NCI-H2196 (cell line): ENCODE results near the gene MTHFD1L.
"Not testable (repeated sequence)": the region's sequence is repeated elsewhere in the genome, so short reads cannot be mapped to it uniquely, and the experiment has no call there.

Experiments
- DNase-seq: peaks from one replicate; lab custom pipeline; 2025; ENCODE audit not compliant: unreplicated experiment; lab: John Stamatoyannopoulos, UW

The MTHFD1L gene

DNA sequence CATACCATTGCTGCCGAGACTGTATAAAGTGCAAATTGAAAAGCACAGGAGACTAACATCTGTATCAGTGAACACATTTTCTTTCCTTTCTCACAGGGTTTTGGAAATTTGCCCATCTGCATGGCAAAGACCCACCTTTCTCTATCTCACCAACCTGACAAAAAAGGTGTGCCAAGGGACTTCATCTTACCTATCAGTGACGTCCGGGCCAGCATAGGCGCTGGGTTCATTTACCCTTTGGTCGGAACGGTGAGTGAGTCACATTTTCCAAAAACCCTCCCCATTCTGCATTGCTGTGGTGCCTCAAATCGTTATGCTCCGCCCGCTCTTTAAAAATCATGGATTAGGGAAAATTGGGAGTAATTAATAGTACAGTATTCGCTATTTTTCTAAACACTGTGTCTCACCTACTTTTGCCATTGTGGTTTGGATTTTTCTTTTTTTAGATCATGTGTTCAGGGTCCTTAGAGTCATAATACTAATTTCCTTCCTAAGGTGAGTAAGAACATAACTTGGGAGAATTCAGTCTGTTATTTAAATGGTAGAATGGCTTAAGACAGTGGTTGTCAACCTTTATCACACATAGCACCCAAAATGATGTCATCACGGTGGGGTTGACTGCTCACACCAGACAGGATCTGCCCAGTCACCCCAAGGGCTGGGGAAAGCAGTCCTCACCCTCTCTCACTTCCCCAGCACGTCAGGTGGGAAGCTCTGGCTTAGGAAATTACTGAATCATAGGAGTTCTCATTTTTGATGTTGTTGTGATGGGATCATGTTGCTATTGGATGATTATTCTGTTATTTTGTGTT, 171.6 kb downstream of the MTHFD1L start:
- no peak for DNase-seq

DNA sequence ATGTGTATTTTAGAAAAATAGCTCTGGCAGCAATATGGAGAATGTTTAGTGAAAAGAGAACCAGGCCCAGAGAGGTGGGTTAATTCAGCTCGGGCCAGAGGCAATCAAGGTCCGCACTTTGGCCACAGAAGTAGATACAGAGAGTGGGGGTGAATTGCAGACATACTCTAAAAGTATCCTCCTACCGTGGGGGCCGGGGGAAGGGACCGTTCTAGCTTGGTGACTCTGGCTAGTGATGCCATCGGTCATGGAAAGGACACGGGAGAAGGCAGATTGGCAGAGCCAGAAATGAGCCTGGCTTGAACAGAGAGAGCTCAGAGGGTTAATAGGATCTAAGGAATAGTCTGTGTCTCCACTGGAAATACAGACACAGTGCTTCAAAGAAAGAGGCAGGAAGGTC, 173.1 kb downstream of the MTHFD1L start:
- no peak for DNase-seq

DNA sequence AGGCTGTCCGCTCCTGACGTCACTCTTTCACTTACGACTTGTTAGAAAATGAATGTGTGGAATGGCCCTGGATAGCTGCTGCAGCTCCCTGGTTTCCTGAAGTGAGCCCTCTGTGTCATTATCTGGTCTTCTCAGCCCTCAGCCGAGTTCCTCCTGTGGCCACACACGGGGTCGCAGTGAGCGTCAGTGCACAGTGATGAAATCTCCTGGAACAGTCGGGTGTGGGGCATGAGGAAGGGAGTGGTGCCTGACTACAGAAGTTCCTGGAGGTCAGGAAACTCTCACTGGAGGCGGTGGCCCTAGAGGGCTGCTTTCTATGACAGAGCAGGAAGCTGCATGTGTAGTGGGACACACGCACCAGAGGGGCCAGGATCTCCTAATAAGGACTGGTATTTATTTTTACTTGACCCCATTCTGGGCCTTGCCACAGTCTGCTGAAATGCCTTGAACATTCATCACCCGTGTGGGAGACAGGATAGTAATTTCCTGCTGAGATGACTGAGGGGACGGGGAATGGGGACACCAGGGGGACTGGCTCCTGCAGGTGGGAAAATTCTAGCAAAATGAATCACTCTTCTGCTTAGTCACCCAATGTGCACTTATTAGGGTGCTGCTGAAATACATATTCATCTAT, 175.5 kb downstream of the MTHFD1L start:
- not testable (repeated sequence) for DNase-seq

GRCh38 chr6:151041686-151042085, 176.2 kb downstream of the MTHFD1L start:
- DNase-seq: no peak

GRCh38 chr6:151042911-151043330, 177.4 kb downstream of the MTHFD1L start:
- DNase-seq: not testable (repeated sequence)

DNA sequence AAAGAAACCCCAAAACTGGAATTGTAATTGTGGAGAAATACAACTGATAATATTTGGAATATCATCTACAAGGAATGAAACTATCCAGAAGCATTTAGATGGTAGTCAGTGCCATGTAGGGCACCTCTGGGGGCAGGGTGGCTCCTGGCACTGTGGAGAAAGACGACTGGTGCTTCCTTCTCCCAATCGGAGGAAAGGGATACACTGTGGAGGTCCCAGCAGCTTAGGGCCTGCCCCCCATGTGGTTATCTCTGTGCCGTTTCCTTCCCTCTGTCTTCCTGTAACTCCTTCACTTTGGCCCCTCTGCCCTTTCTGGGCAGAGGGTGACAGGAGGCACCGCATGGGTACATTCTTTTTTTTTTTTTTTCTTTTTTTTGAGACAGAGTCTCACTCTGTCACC, 178.4 kb downstream of the MTHFD1L start:
- no peak for DNase-seq

GRCh38 chr6:151044465-151045441, 179.3 kb downstream of the MTHFD1L start:
- peak; percentile 95 for DNase-seq

GRCh38 chr6:151045511-151046222, 180.2 kb downstream of the MTHFD1L start:
- not testable (repeated sequence) for DNase-seq

DNA sequence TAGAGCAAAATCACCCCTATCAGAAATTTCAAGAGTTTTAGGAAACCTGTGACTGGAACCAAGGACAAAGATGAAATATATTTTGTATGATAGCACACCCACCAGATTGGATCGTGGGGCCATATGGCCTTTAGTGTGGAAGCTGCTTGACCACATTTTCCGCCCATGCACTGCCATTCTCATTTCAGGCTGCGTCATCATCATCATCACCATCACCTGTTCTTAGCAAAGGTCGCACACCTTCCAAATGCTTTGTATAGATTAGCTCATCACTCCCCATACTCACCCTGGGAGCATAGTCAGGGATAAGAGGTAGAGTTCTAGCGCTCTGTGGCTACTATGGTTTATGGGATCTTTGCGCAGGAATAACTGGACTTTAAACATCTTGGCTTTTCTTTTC, 185.7 kb downstream of the MTHFD1L start:
- no peak for DNase-seq

DNA sequence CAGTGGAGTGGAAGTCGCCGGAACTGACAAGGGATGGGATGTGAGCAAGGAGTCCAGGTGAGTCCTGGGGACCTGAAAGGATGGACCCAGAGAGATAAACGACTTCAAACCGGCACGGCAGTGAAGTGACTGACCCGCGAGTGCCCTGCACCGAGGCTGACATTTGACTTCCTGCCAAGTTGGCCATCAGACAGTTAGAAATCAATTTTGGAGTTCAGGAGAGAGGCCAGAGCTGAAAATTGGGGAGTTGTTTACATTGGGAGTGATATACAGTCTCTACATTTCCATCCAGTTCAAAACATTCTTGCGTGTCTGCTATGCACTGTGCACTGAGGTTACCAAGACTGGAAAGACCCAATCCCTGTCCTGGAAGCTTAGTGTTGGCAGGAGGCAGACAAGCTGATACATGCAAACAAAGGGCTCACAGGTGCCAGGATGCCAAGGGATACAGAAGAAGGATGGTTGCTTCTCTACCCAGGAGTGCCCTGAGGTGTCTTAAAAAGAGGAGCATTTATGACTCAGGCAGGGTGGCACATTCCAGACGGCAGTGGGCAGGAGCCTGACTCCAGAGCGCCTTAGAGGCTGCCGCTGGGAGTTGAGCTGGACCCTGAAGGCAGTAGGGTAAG, 186.6 kb downstream of the MTHFD1L start:
- DNase-seq: no peak

DNA sequence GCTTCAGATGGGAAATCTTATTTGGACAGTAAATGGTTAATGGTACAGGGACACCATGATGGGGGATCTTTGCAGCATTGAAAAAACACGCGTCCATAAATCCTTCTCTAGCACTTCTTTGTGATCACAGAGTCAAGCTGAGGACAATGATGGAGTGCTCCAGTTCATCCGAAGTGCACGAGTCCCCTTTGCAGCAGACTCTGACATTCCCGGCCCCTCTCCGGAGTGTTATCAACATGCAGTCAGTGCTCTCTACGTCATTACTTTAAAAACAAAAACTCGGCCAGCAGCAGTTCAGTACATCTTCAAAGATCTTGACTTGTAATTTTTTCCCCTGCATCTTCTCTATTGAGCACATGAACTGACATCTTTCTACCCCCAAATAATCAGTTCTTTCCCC, 188.8 kb downstream of the MTHFD1L start:
- no peak for DNase-seq

GRCh38 chr6:151056230-151056907, 190.9 kb downstream of the MTHFD1L start:
- no peak for DNase-seq

DNA sequence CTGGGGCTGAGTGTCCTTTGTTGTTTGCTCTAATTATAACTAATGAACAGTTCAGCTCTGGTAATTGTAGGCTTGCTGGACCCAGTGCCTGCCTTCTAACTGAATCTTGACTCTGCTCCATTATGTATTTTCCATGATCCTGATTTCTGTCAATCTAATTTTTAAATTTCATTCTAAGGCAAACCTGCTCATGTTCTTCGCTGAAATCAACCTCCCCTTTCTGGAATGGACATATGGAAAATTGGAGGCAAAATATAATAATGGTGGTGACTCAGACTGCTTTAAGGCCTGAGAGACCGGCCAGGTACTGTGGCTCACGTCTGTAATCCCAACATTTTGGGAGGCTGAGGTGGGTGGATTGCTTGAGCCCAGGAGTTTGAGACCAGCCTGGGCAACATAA, 191.6 kb downstream of the MTHFD1L start:
- DNase-seq: no peak

DNA sequence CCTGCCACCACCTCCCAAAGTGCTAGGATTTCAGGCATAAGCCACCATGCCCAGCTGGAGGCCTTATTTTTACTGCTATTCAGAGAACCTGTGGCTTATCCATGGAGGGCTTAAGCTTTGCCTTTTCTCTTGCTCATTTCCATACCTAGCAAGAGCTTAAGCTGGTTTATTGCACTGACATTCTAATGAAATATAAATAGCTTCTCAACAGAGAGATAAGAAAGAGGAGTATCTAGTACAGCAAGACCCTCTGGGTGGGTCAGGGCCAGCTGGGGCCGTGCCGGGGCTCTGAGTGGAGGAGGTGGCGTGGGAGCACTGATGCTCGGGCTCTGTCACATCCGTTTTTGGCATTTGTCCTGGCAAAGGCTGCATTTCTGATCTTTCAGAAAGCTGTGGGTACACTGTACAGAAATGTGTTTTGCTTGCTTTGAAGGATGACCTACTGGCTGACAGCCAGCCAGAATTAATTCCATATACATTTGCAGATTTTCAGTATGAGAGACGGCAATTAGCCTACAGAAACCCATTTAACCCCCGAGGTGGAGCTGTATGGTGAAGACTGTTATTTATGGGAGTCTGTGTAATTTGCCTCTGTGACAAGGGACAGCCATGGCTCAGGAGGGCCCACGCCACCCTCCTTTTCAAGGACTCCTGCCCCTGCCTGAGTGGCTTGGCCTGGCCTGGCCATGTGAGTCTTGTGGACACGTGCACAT, 192.7 kb downstream of the MTHFD1L start:
- DNase-seq: no peak

DNA sequence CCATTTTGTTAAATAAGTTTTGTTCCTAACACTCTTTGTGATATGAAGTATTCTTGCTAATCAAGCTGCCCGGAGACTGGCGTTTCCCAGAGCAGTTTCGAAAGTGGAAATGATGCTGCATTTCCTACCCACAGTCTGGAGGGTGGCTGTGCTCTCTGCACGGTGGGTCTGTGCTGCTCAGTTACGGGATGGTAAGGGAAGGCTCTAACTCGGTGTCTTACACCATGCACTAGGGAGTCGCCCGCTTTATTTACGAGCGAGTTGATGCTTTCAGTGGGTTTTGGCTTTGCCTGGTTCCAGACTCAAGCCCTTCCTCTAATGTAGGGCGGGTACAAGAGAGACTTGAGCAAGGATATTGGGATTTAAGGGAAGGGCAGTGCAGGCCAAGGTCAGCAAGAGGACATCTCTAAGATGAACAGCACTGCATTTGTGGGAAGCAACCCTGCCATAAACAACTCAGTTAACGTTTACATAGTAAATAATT, 194.2 kb downstream of the MTHFD1L start:
- no peak for DNase-seq

- no peak for DNase-seq
Measured at GRCh38 chr6:151060096-151060765, 194.7 kb downstream of the MTHFD1L start.

GRCh38 chr6:151060766-151061531, 195.4 kb downstream of the MTHFD1L start:
- no peak for DNase-seq

DNA sequence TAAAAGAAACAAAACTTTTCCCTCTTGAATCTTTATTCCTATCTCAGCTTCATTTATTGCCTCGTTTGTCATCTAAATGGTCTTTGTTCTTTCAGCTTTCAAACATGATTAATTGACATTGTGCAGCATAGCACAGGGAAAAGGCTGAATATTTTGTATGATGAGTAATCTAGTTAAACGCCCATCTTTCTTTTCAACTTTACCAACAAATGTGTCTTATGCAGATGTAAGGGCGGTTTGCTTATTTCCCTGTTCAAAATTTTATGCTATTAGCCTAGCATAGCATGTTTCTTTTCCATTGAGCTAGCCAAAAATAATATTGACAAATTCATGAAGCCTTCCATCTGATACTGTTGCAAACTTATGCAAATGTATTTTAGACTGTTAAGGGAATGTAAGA, 197.8 kb downstream of the MTHFD1L start:
- DNase-seq: no peak
